ENCODE data around the gene BAIAP2.

Gene BAIAP2

DNA sequence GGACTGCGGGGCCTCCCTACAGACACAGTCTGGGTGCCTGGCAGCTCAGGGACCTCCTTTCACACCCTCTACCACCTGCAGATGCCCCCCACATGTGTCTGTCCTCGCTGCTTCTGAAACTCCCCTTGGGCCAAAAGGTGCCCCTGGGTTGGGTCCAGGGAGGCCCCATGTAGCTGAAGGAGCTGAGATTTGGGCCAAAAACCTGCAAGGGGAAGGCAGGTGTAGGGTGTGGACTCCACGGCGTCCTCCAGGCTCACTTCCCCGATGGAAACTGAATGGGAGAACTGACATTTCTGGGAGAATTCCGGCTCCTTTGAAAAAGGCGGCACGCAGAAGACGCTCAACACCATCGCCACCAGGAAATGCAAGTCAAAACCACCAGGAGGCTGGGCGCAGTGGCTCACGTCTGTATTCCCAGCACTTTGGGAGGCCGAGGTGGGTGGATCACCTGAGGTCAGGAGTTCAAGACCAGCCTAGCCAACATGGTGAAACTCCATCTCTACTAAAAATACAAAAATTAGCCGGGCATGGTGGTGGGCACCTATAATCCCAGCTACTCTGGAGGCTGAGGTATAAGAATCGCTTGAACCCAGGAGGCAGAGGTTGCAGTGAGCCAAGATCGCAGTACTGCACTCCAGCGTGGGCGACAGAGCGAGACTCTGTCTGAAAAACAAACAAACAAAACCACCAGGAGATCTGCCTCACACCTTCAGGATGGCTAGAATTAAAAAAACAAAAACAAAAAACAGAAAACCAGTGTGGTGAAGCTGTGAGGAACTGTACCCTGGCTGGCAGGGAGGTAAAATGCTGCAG is 13.2 kb upstream of the BAIAP2 start:
- Histone ChIP-seq H3K4me3 (ENCODE audit: low read depth in 1 of 2, low read length in 2 of 2) (no peak overlapping the region), H3K27me3 (ENCODE audit: control insufficient read depth in 1 of 2, insufficient read depth in 2 of 2, low read length in 2 of 2) (peaks cover 15% of the 10 kb centered on the region in 2 donors), H3K27ac (ENCODE audit: low read depth, low read length) (no peak overlapping the region), H3K36me3 (ENCODE audit: control insufficient read depth in 1 of 2, insufficient read depth in 2 of 2, low read length in 2 of 2) (no peaks in the 10 kb centered on the region), H3K9me3 (ENCODE audit: control insufficient read depth in 1 of 2, low read length in 2 of 2) (peaks cover 0 to under 1% of the 10 kb centered on the region in 2 donors), H3K9ac (ENCODE audit: low read depth in 1 of 2, low read length in 2 of 2) (no peak overlapping the region), H3K4me1 (ENCODE audit: control insufficient read depth in 1 of 2, insufficient read depth in 2 of 2, low read length in 2 of 2) (peaks cover 17 to 32% of the 10 kb centered on the region in 2 donors)

DNA sequence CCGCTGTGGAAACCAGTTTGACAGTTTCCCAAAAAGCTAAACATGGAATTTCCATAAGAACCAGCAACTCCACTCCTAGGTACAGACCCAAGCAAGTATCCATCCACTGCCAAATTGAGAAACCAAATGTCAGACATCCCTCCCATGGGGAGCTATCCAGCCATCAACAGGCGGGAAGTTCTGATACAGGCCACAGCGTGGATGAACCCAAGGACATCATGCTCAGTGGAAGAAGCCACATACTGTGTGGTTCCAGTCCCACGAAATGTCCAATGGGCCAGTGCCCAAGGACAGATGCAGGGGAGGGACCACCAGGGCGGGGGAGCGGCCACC is 12.6 kb upstream of the BAIAP2 start:
- H3K9ac ChIP-seq (ENCODE audit: low read depth in 1 of 2, low read length in 2 of 2), result no peak overlapping the region
- no peak overlapping the region for H3K4me3 ChIP-seq (ENCODE audit: low read depth in 1 of 2, low read length in 2 of 2)
- H3K27me3 ChIP-seq (ENCODE audit: control insufficient read depth in 1 of 2, insufficient read depth in 2 of 2, low read length in 2 of 2), result peaks cover 20 to 21% of the 10 kb centered on the region in 2 donors
- H3K4me1 ChIP-seq (ENCODE audit: control insufficient read depth in 1 of 2, insufficient read depth in 2 of 2, low read length in 2 of 2), result peaks cover 17 to 32% of the 10 kb centered on the region in 2 donors
- H3K9me3 ChIP-seq (ENCODE audit: control insufficient read depth in 1 of 2, low read length in 2 of 2), result no peaks in the 10 kb centered on the region
- no peaks in the 10 kb centered on the region for H3K36me3 ChIP-seq (ENCODE audit: control insufficient read depth in 1 of 2, insufficient read depth in 2 of 2, low read length in 2 of 2)
- H3K27ac ChIP-seq (ENCODE audit: low read depth, low read length), result no peak overlapping the region

DNA sequence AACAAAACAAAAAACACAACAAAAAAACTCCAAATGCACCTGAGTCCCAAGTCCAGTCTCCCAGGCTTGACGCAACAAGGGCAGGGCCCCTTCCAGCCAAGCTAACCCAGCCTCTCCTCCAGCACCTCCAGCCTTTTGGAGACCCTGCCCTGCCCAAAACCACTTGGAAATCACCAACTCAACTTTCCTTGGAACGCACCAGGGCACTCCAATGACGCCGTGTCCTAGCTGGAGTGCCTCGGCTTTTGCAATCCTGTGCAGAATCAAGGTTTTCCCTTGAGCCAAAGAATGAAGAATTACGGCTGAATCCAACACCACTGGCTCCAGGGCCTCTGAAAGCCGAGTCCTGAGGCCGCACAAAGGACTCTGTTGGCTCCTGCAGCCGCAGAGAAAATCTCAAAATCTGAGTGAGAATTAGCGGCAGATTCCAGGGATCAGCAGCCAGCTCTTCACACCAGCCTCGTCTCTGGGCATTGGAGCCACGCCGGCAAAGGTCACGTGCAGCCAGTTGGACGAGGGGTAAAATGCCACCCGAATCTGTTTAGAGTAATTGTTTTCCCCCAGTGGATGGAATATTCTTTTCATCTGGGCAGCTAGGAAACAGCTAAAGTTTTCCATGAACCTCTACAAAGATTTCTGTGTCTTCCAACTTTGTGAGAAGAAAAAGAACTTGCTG is 9.7 kb upstream of the BAIAP2 start:
- Histone ChIP-seq H3K36me3 (ENCODE audit: control insufficient read depth in 1 of 2, insufficient read depth in 2 of 2, low read length in 2 of 2) (no peaks in the 10 kb centered on the region), H3K27me3 (ENCODE audit: control insufficient read depth in 1 of 2, insufficient read depth in 2 of 2, low read length in 2 of 2) (peaks cover 37 to 42% of the 10 kb centered on the region in 2 donors), H3K9me3 (ENCODE audit: control insufficient read depth in 1 of 2, low read length in 2 of 2) (no peaks in the 10 kb centered on the region), H3K4me1 (ENCODE audit: control insufficient read depth in 1 of 2, insufficient read depth in 2 of 2, low read length in 2 of 2) (peaks cover 8 to 26% of the 10 kb centered on the region in 2 donors), H3K4me3 (ENCODE audit: low read depth in 1 of 2, low read length in 2 of 2) (no peak overlapping the region), H3K9ac (ENCODE audit: low read depth in 1 of 2, low read length in 2 of 2) (no peak overlapping the region), H3K27ac (ENCODE audit: low read depth, low read length) (no peak overlapping the region)

DNA sequence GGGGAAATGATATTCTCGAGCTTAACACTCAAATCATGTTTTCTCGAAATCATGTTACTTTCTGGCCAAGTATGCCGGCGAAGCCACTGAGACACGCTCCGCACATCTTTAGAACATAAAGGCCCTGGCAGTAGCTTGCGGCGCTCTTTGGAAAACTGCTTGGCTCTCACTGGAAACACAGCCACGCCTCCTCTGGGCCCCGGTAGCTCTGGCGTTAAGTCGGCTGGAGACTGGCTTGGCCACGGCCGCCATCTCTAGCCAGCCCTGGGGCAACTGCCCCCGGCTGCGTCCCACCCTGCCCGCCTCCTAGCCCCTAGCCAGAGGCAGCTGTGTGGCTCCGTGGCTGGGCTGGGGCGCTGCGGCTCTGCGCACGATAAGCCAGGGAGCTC is 9.2 kb upstream of the BAIAP2 start:
- Histone ChIP-seq H3K9me3 (ENCODE audit: control insufficient read depth in 1 of 2, low read length in 2 of 2) (no peaks in the 10 kb centered on the region), H3K27me3 (ENCODE audit: control insufficient read depth in 1 of 2, insufficient read depth in 2 of 2, low read length in 2 of 2) (peaks cover 37 to 42% of the 10 kb centered on the region in 2 donors), H3K4me1 (ENCODE audit: control insufficient read depth in 1 of 2, insufficient read depth in 2 of 2, low read length in 2 of 2) (peaks cover 4 to 24% of the 10 kb centered on the region in 2 donors), H3K36me3 (ENCODE audit: control insufficient read depth in 1 of 2, insufficient read depth in 2 of 2, low read length in 2 of 2) (no peaks in the 10 kb centered on the region), H3K27ac (ENCODE audit: low read depth, low read length) (no peak overlapping the region), H3K4me3 (ENCODE audit: low read depth in 1 of 2, low read length in 2 of 2) (no peak overlapping the region), H3K9ac (ENCODE audit: low read depth in 1 of 2, low read length in 2 of 2) (no peak overlapping the region)

DNA sequence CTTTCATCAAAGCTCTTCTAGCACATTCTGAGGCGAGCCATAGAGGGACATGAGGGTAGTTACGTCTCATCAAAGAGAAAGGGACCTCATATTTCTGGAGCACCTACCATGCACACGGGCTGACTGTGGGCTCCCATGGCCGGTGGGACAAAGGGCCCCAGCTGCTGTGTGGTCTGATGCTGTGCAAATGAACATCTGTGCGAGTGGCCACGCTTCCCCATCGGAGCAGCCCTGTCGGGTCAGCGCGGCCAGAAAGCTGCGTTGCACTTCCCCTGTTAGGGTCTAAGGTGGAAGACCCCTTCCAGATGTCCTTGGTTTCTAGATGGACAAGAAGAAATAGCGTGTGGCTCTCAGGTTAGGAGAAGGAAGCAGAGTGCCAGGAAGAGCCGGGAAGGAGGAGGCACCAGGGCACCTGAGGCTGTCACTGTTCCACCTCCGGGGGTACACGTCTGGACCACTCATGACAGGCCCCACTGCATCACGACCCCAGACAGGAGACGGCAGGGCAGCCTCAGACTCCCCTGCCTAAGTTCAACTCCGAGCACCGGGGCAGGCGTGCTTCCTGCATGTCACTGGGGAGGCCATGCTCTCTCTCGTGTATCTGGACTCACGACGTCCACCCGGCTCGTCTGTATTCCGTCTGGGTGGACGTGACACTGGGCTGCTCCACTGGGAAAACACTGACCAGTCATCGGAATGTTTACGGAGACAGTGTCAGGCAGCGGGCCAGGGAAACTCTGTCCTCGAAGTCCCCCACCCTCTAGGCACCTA is 8.5 kb upstream of the BAIAP2 start:
- Histone ChIP-seq H3K36me3 (ENCODE audit: control insufficient read depth in 1 of 2, insufficient read depth in 2 of 2, low read length in 2 of 2) (no peaks in the 10 kb centered on the region), H3K4me3 (ENCODE audit: low read depth in 1 of 2, low read length in 2 of 2) (no peak overlapping the region), H3K27ac (ENCODE audit: low read depth, low read length) (no peak overlapping the region), H3K27me3 (ENCODE audit: control insufficient read depth in 1 of 2, insufficient read depth in 2 of 2, low read length in 2 of 2) (peaks cover 37 to 42% of the 10 kb centered on the region in 2 donors), H3K9ac (ENCODE audit: low read depth in 1 of 2, low read length in 2 of 2) (no peak overlapping the region), H3K9me3 (ENCODE audit: control insufficient read depth in 1 of 2, low read length in 2 of 2) (no peaks in the 10 kb centered on the region), H3K4me1 (ENCODE audit: control insufficient read depth in 1 of 2, insufficient read depth in 2 of 2, low read length in 2 of 2) (peaks cover 3 to 22% of the 10 kb centered on the region in 2 donors)

DNA sequence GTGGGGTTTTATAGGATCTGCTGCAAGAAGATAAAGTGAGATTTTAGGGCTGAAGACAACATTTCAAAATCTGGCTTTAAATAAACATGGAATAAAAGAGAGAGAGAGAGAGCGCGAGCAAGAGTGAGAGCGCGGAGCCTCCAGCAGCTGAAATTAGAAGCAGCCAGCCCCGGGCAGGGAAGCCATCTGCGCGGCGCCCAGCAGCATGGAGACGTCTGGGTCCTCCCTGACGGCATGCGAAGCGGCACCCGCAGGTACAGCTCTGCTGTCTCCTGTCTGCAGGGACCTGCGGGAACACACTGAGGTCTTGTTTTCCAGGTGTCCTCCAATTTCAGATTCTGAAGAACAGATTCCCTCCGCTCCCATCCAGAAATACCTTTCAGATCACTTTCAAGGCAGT is 7.9 kb upstream of the BAIAP2 start:
- Histone ChIP-seq H3K4me1 (ENCODE audit: control insufficient read depth in 1 of 2, insufficient read depth in 2 of 2, low read length in 2 of 2) (peaks cover 5 to 23% of the 10 kb centered on the region in 2 donors), H3K4me3 (ENCODE audit: low read depth in 1 of 2, low read length in 2 of 2) (no peak overlapping the region), H3K27ac (ENCODE audit: low read depth, low read length) (no peak overlapping the region)

DNA sequence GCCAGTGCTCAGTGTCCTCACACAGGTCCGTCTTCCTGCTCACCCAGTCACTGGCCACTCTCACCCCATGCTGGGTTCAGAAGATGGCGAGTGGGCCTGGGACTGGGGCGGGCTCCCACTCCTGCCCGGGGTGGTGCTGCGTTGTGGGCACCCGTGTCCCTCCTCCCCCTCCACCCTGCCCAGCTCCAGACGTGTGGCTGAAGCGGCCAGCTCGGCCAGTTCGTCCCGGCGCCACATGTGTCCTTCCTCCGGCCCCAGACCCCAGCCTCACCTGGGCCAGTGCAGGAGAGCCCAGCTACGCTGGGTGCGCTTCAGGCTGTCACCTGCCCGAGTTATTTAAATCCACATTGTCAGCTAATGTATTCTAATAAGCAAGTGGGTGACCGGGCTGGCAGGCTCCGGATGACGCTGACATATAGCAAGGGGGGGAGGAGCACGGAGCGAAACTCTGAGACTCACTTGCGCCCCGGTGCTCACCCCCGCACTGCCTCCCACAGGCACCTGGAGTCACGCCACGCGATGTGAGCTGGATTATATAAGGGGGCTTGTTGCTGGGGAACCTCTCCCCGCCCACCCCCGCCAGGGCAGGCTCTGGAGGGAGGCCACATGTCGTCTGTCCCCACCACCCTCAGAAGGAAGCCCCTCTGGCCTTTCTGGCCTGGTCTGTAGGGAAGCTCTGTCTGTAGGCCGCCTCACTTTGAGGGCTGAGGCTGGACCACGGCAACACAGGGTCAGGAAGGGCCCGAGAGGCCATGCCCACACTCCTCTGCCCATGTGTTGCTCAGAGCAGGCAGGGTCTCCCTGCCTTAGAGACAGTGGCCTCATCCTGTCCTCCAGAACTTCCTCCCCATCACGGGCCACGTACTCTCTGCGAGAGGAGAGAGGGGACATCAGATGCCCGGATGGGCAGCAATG is 7.1 kb upstream of the BAIAP2 start:
- H3K4me1 ChIP-seq (ENCODE audit: control insufficient read depth in 1 of 2, insufficient read depth in 2 of 2, low read length in 2 of 2), result peaks cover 5 to 26% of the 10 kb centered on the region in 2 donors
- H3K36me3 ChIP-seq (ENCODE audit: control insufficient read depth in 1 of 2, insufficient read depth in 2 of 2, low read length in 2 of 2), result no peaks in the 10 kb centered on the region
- no peak overlapping the region for H3K9ac ChIP-seq (ENCODE audit: low read depth in 1 of 2, low read length in 2 of 2)
- no peaks in the 10 kb centered on the region for H3K9me3 ChIP-seq (ENCODE audit: control insufficient read depth in 1 of 2, low read length in 2 of 2)
- no peak overlapping the region for H3K4me3 ChIP-seq (ENCODE audit: low read depth in 1 of 2, low read length in 2 of 2)
- peaks cover 37 to 42% of the 10 kb centered on the region in 2 donors for H3K27me3 ChIP-seq (ENCODE audit: control insufficient read depth in 1 of 2, insufficient read depth in 2 of 2, low read length in 2 of 2)
- no peak overlapping the region for H3K27ac ChIP-seq (ENCODE audit: low read depth, low read length)

More for the DNA sequence above, 7.9 kb upstream of the BAIAP2 start:
- Histone ChIP-seq H3K9me3 (ENCODE audit: control insufficient read depth in 1 of 2, low read length in 2 of 2) (no peaks in the 10 kb centered on the region), H3K27me3 (ENCODE audit: control insufficient read depth in 1 of 2, insufficient read depth in 2 of 2, low read length in 2 of 2) (peaks cover 37 to 42% of the 10 kb centered on the region in 2 donors), H3K9ac (ENCODE audit: low read depth in 1 of 2, low read length in 2 of 2) (no peak overlapping the region), H3K36me3 (ENCODE audit: control insufficient read depth in 1 of 2, insufficient read depth in 2 of 2, low read length in 2 of 2) (no peaks in the 10 kb centered on the region)

DNA sequence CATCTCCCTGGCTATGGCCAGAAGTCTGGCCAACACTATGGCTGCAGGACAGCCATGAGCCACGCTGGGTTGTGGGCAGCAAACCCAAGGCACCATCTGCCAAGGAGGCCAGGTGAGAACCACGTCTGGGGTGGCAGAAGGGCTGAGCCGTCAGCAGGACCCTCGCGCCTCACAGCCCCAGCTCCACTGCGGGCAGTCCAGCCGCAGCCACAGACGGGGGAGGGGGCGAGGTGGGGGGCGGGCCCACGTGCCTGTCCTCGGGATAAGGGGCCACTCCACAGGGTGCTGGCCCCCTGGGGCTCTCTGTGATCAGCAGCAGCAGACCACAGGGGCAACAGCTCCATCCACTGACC is 6.5 kb upstream of the BAIAP2 start:
- Histone ChIP-seq H3K4me1 (ENCODE audit: control insufficient read depth in 1 of 2, insufficient read depth in 2 of 2, low read length in 2 of 2) (peaks cover 6 to 22% of the 10 kb centered on the region in 2 donors), H3K9ac (ENCODE audit: low read depth in 1 of 2, low read length in 2 of 2) (no peak overlapping the region), H3K9me3 (ENCODE audit: control insufficient read depth in 1 of 2, low read length in 2 of 2) (no peaks in the 10 kb centered on the region), H3K27me3 (ENCODE audit: control insufficient read depth in 1 of 2, insufficient read depth in 2 of 2, low read length in 2 of 2) (peaks cover 37 to 42% of the 10 kb centered on the region in 2 donors), H3K36me3 (ENCODE audit: control insufficient read depth in 1 of 2, insufficient read depth in 2 of 2, low read length in 2 of 2) (no peaks in the 10 kb centered on the region), H3K27ac (ENCODE audit: low read depth, low read length) (no peak overlapping the region), H3K4me3 (ENCODE audit: low read depth in 1 of 2, low read length in 2 of 2) (no peak overlapping the region)

DNA sequence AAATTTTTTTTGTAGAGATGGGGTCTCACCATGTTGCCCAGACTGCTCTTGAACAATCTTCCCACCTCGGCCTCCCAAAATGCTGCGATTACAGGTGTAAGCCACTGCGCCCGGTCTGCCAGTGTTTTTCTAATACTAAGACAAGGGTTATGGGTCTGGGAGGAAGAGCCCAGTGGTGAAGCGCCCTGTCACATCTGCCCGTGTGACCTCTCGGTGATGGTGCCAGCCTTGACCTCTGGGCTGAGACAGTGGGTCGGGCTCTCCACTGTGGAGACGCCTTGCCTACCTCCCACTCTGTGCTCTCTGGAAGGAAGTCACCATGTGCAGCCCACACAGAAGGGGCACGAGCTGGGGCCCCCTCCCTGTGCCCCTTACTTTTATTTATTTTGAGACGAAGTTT is 5.1 kb upstream of the BAIAP2 start:
- Histone ChIP-seq H3K9ac (ENCODE audit: low read depth in 1 of 2, low read length in 2 of 2) (no peak overlapping the region), H3K27me3 (ENCODE audit: control insufficient read depth in 1 of 2, insufficient read depth in 2 of 2, low read length in 2 of 2) (peaks cover 37 to 42% of the 10 kb centered on the region in 2 donors), H3K9me3 (ENCODE audit: control insufficient read depth in 1 of 2, low read length in 2 of 2) (no peaks in the 10 kb centered on the region), H3K4me3 (ENCODE audit: low read depth in 1 of 2, low read length in 2 of 2) (no peak overlapping the region), H3K27ac (ENCODE audit: low read depth, low read length) (no peak overlapping the region), H3K4me1 (ENCODE audit: control insufficient read depth in 1 of 2, insufficient read depth in 2 of 2, low read length in 2 of 2) (peaks cover 10 to 27% of the 10 kb centered on the region in 2 donors), H3K36me3 (ENCODE audit: control insufficient read depth in 1 of 2, insufficient read depth in 2 of 2, low read length in 2 of 2) (no peaks in the 10 kb centered on the region)

Measured in duodenal mucosa (tissue), 2 donors.